ENCODE data around the gene RRP8. TPM values are rescaled to one million over a fixed set of nuclear protein-coding genes. Genes with fewer than 3 reads are reported as not detected.

The RRP8 gene
- total and polyA plus RNA-seq, 3 donors from 2014 or later: 17.5 to 29.6 (median 18.5) TPM

- intact Hi-C loops (cut with DNase I; ENCODE audit: low total_unique reads): no loop called here
- Histone ChIP-seq H3K36me3 (ENCODE audit: low read depth, missing control alignments) (no peaks in the 10 kb centered on the region), H3K9me3 (no peaks in the 10 kb centered on the region), H3K4me1 (no peaks in the 10 kb centered on the region), H3K27ac (peak overlapping the region; percentile 86 to 87), H3K4me3 (peak overlapping the region; percentile 64 to 75), H3K27me3 (no peaks in the 10 kb centered on the region)
- DNase-seq: peak; percentile 69
- TF ChIP-seq CTCF (IDR thresholded peaks at IDR 0.05) (no peak), POLR2A (IDR thresholded peaks at IDR 0.05) (no peak)
- WGBS, 2 donors: 34 to 58% methylated on average over 13 to 15 of the region's 15 CpGs
These were observed 14.9 kb upstream of the RRP8 start for GRCh38 chr11:6618117-6619003.

GRCh38 chr11:6617315-6617781 is 13.9 kb upstream of the RRP8 start:
- no peak overlapping the region for H3K27ac ChIP-seq
- no peaks in the 10 kb centered on the region for H3K36me3 ChIP-seq (ENCODE audit: low read depth, missing control alignments)
- TF ChIP-seq CTCF (IDR thresholded peaks at IDR 0.05): no peak
- TF ChIP-seq POLR2A (IDR thresholded peaks at IDR 0.05): no peak
- intact Hi-C loops (cut with DNase I; ENCODE audit: low total_unique reads): no loop called here
- peaks cover 8% of the 10 kb centered on the region for H3K4me1 ChIP-seq
- no peak for DNase-seq
- no peaks in the 10 kb centered on the region for H3K9me3 ChIP-seq
- 83 to 100% methylated on average over 3 to 5 of the region's 5 CpGs for WGBS, 2 donors
- H3K4me3 ChIP-seq: no peak overlapping the region
- H3K27me3 ChIP-seq: no peaks in the 10 kb centered on the region

- intact Hi-C loops (cut with DNase I; ENCODE audit: low total_unique reads): no loop called here
- no peak for DNase-seq
These were observed 13.3 kb upstream of the RRP8 start for GRCh38 chr11:6616596-6617250.

GRCh38 chr11:6615882-6616585 is 12.6 kb upstream of the RRP8 start:
- TF ChIP-seq CTCF (IDR thresholded peaks at IDR 0.05) (no peak), POLR2A (IDR thresholded peaks at IDR 0.05) (no peak)
- intact Hi-C loops (cut with DNase I; ENCODE audit: low total_unique reads): no loop called here
- Histone ChIP-seq H3K4me1 (peaks cover 8% of the 10 kb centered on the region), H3K27ac (no peak overlapping the region), H3K27me3 (no peaks in the 10 kb centered on the region), H3K4me3 (no peak overlapping the region), H3K9me3 (no peaks in the 10 kb centered on the region), H3K36me3 (ENCODE audit: low read depth, missing control alignments) (no peaks in the 10 kb centered on the region)
- 91 to 94% methylated on average over 9 of the region's 9 CpGs for WGBS, 2 donors
- DNase-seq: no peak

More at GRCh38 chr11:6616596-6617250, 13.3 kb upstream of the RRP8 start:
- Histone ChIP-seq H3K4me1 (peaks cover 8% of the 10 kb centered on the region), H3K27ac (no peak overlapping the region), H3K27me3 (no peaks in the 10 kb centered on the region), H3K9me3 (no peaks in the 10 kb centered on the region), H3K4me3 (no peak overlapping the region), H3K36me3 (ENCODE audit: low read depth, missing control alignments) (no peaks in the 10 kb centered on the region)
- WGBS, 2 donors: 94 to 97% methylated on average over 5 to 14 of the region's 14 CpGs
- TF ChIP-seq POLR2A (IDR thresholded peaks at IDR 0.05): no peak
- no peak for TF ChIP-seq CTCF (IDR thresholded peaks at IDR 0.05)
